Heart right ventricle (tissue), 16 donors: ENCODE data around the gene ACOX3. TPM values are rescaled to one million over a fixed set of nuclear protein-coding genes. Genes with fewer than 3 reads are reported as not detected.

Experiments
- ATAC-seq, 8 donors: fragments of 200-7000 bp; cut with Tn5 transposase; one replicate each; pipeline ENCODE4 v1.9.1; 2020; ENCODE audit warnings: mild to moderate bottlenecking in 8 of 8, moderate library complexity in 8 of 8, moderate number of reproducible peaks in 1 of 8
- DNase-seq, 2 donors: peaks; one replicate each; pipeline ENCODE4 v3.0.0-alpha.2; 2020
- H3K27ac ChIP-seq, 10 donors: fragments of 200-600 bp; sonication (generic) in 2 of 10; one replicate each; pipeline versions ENCODE4 v1.5.0 to v1.8.0; 2020 to 2022; ENCODE audit warnings: mild to moderate bottlenecking in 3 of 10
- H3K27me3 ChIP-seq, 7 donors: fragments of 200-600 bp; one replicate each; pipeline ENCODE4 v1.8.0; 2021 to 2022; ENCODE audit warnings: mild to moderate bottlenecking in 2 of 7
- H3K36me3 ChIP-seq, 9 donors: fragments of 200-600 bp; sonication (generic) in 1 of 9; one replicate each; pipeline versions ENCODE4 v1.5.0 to v1.8.0; 2020 to 2022; ENCODE audit warnings: mild to moderate bottlenecking in 2 of 9
- H3K4me1 ChIP-seq, 9 donors: fragments of 200-600 bp; sonication (generic) in 1 of 9; one replicate each; pipeline versions ENCODE4 v1.5.0 to v1.8.0; 2020 to 2022; ENCODE audit warnings: mild to moderate bottlenecking in 4 of 9
- H3K4me3 ChIP-seq, 10 donors: fragments of 200-600 bp; sonication (generic) in 2 of 10; one replicate each; pipeline versions ENCODE4 v1.5.0 to v1.8.0; 2020 to 2022; ENCODE audit warnings: mild to moderate bottlenecking in 7 of 10, moderate library complexity in 2 of 10
- H3K9me3 ChIP-seq, 11 donors: fragments of 200-600 bp in 10 of 11; sonication (generic) in 2 of 11; one replicate each; pipeline versions ENCODE4 v1.5.0 to v1.8.0; 2013 to 2022; ENCODE audit warnings: mild to moderate bottlenecking in 2 of 11, control low read depth in 1 of 11, moderate library complexity in 1 of 11
- WGBS, 2 donors: extraction: QIAGEN DNeasy Blood & Tissue Kit; methylation state at CpG; one replicate each; pipeline ENCODE4 v1.1.7; 2013; ENCODE audit warnings: inconsistent platforms in 1 of 2; 5-methylcytosine and 5-hydroxymethylcytosine counted together
- intact Hi-C, 10 donors: fragments of 100-400 bp; cut with DNase I; formaldehyde crosslinking; loops; one replicate each; pipeline versions ENCODE4 v1.11.1 to v1.14.2; 2022
- polyA plus RNA-seq, 2 donors: library from polyadenylated mRNA; stranded (reverse); fragments of 200-250 nt; gene quantifications; one replicate each; pipeline ENCODE4 v1.2.3, GENCODE V29; 2013
- total RNA-seq, 10 donors: library from RNA; stranded (reverse); fragmentation: NEBNext Ultra II Directional in 3 of 10; extraction: Animal tissue kit (Norgen Biotek cat#: 25700) in 3 of 10; gene quantifications; one replicate each; pipeline versions ENCODE4 v1.2.1 to v1.2.4, GENCODE V29; 2021 to 2023
- TF ChIP-seq, protein P1 (sequence below), 9 donors: fragments of 200-600 bp; sonication (generic) in 2 of 9; IDR thresholded peaks; one replicate each; pipeline versions ENCODE4 v1.5.0 to v1.8.0; 2021 to 2022; ENCODE audit warnings: antibody characterized with exemption in 9 of 9, mild to moderate bottlenecking in 5 of 9, moderate library complexity in 1 of 9
- donor health status: Arrhythmogenic right ventricular cardiomyopathy.
- donor health status: ischemic (EF 13 %, LVEDD 7.1; RV severe dilation, severe dysfunction).
- donor health status: healthy with polysubstance abuse.
- donor health status: DM: no; HTN: yes; CAD: no.
- donor health status: DM: no; HTN: no; CAD: no.
- donor health status: ischemic (EF 25% LVEDD 6.9; RV normal size, moderate dysfunction).
- donor health status: ischemic (EF 25% LVEDD 5.7; RV mildly dilated, moderate dysfunction).
- donor health status: healthy.
- donor health status: DM: yes; HTN: yes; CAD: no.
- donor health status: Ischemic cardiomyopathy.
- donor health status: ischemic (EF 35%, LVEDD 5.7; RV mildly dilated, moderate dysfunction).
- donor health status: nonischemic (EF 11% LVEDD 7.7; RV severe dilation, severe dysfunction).
- donor health status: DM: yes; HTN: yes; CAD: no.
- donor health status: PGD.
- donor health status: ischemic (EF 29% LVEDD 5.4; RV normal size, mild dysfunction).
- donor health status: nonischemic (EF 23%, LVEDD 6.1; RV moderate dilation, normal function).

ACOX3 gene
- total and polyA plus RNA-seq, 12 donors, result 17.9 to 28.9 (median 25.4) TPM

DNA sequence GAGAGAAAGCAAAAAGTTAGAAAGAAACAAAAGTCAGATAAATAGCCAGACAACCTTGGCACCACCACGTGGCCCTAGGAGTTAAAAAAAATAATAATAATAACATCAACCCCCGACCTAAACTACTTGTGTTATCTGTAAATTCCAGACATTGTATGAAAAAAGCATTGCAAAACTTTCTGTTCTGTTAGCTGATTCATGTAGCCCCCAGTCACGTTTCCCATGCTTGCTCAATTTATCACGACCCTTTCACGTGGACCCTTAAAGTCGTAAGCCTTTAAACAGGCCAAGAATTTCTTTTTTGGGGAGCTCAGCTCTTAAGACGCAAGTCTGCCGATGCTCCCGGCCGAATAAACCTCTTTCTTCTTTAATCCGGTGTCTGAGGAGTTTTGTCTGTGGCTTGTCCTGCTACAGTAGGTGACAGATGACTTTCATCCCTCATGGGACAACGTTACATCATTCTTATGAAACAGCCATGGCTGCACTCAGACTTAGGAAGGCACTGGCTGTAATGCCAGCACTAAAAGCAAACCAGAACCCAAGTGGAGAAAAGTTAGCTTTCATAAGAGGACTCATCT lies 520 bp downstream of the ACOX3 start:
- Histone ChIP-seq H3K27me3 (no peaks in the 10 kb centered on the region), H3K27ac (peak overlapping the region; percentile 88 to 97 (median 94)), H3K9me3 (no peaks in the 10 kb centered on the region), H3K4me1 (peaks cover 29 to 89% (median 74%) of the 10 kb centered on the region in 9 donors), H3K4me3 (peak overlapping the region; percentile 79 to 99 (median 96)), H3K36me3 (peaks cover 0 to 15% (median 0%) of the 10 kb centered on the region in 9 donors)
- TF ChIP-seq, protein P1, sequence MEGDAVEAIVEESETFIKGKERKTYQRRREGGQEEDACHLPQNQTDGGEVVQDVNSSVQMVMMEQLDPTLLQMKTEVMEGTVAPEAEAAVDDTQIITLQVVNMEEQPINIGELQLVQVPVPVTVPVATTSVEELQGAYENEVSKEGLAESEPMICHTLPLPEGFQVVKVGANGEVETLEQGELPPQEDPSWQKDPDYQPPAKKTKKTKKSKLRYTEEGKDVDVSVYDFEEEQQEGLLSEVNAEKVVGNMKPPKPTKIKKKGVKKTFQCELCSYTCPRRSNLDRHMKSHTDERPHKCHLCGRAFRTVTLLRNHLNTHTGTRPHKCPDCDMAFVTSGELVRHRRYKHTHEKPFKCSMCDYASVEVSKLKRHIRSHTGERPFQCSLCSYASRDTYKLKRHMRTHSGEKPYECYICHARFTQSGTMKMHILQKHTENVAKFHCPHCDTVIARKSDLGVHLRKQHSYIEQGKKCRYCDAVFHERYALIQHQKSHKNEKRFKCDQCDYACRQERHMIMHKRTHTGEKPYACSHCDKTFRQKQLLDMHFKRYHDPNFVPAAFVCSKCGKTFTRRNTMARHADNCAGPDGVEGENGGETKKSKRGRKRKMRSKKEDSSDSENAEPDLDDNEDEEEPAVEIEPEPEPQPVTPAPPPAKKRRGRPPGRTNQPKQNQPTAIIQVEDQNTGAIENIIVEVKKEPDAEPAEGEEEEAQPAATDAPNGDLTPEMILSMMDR (IDR thresholded peaks at IDR 0.05), result no peak
- WGBS, 2 donors, result 35 to 37% methylated on average over 12 of the region's 12 CpGs
- DNase-seq (no peak), ATAC-seq (peak; percentile 32 to 67 (median 62))
- intact Hi-C loops, result loop anchor here in 1 of 10 donors (1.0 kb wide), 1 partner anchor 12 kb away; no protein-coding TSS in a partner anchor

DNA sequence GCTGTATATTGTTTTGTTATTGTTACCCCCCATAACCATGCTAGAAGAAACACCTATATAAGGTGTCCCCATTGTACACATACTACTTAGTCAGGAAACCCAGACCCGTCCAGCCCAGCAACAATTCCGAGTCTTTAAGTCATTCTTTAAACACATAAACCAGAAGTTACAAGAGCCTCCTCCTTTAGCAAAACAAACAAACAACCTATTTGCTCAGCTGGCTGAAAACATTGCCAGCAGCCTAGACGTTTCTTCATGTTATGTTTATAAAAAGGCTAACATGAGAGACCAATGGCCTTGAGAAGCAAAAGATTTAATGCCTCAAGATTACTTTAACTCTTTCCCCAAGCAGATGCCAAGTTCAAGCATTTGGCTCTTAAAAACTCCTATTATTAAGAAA lies 1.4 kb downstream of the ACOX3 start:
- Histone ChIP-seq H3K27me3 (no peaks in the 10 kb centered on the region), H3K4me3 (peak overlapping the region in 2 of 10 donors; percentile 99)

DNA sequence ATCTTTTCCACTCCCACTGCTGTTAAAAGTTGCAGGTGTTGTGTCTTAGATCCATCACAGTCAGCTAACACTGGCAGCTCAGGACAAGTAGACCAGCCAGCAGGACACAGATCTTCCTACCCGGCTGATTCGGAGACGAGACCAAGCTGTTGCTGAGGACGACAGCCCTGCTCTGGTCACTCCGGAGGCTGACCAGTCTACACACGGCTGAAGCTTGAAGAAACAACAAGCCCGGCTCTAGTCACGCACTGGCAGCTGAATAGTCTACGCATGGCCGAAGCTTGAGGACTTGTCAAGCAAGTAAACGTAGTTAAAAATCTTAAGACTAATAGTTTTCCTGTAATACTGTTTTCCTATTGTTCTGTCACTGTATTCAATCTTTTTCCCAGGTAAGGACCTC lies 1.8 kb downstream of the ACOX3 start:
- Histone ChIP-seq H3K4me1 (peaks cover 29 to 89% (median 75%) of the 10 kb centered on the region in 9 donors), H3K4me3 (no peak overlapping the region)
- 79 to 85% methylated on average over 11 of the region's 11 CpGs for WGBS, 2 donors

More for the DNA sequence above, 1.4 kb downstream of the ACOX3 start:
- DNase-seq (no peak), ATAC-seq (no peak)
- intact Hi-C loops, result no loop called here
- H3K27ac ChIP-seq, result peak overlapping the region in 7 of 10 donors; percentile 14 to 97 (median 95)
- TF ChIP-seq, protein P1 (IDR thresholded peaks at IDR 0.05), result no peak
- peaks cover 0 to 8% (median 0%) of the 10 kb centered on the region in 9 donors for H3K36me3 ChIP-seq
- WGBS, 2 donors, result 71 to 77% methylated on average over 3 of the region's 3 CpGs
- no peaks in the 10 kb centered on the region for H3K9me3 ChIP-seq
- peaks cover 29 to 92% (median 78%) of the 10 kb centered on the region in 9 donors for H3K4me1 ChIP-seq

DNA sequence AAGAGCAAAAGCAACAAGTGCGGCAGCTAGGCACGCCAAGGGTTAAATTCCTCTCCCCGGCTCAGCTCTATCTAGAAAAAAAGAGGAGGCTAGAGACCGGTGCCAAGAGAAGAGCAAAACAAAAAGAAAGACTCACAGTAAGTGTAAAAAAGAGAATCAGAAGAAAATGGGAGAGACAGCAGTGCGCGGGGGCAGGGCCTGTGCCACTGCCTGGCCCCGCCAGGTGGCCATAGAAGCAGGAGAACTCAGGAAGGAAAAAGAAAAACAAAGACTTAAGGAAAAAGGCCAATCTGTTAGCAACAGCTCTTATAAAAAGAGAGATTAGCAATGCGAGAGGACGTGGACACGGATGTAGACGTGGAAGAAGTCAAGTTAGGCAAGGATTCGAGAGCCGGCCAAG lies 3.2 kb downstream of the ACOX3 start:
- Histone ChIP-seq H3K27me3 (no peaks in the 10 kb centered on the region), H3K27ac (peak overlapping the region; percentile 10 to 96 (median 69)), H3K36me3 (no peaks in the 10 kb centered on the region), H3K4me3 (peak overlapping the region in 6 of 10 donors; percentile 1 to 37 (median 27)), H3K4me1 (peaks cover 28 to 88% (median 66%) of the 10 kb centered on the region in 9 donors), H3K9me3 (no peaks in the 10 kb centered on the region)
- TF ChIP-seq, protein P1 (IDR thresholded peaks at IDR 0.05), result peak in 7 of 9 donors; percentile 9 to 42 (median 23)
- intact Hi-C loops, result no loop called here
- DNase-seq (no peak), ATAC-seq (peak in 1 of 8 donors; percentile 5)
- 19 to 24% methylated on average over 13 of the region's 13 CpGs for WGBS, 2 donors

More for the DNA sequence above, 1.8 kb downstream of the ACOX3 start:
- intact Hi-C loops, result no loop called here
- Histone ChIP-seq H3K27ac (peak overlapping the region in 4 of 10 donors; percentile 14 to 96 (median 70)), H3K9me3 (no peaks in the 10 kb centered on the region), H3K36me3 (peaks cover 0 to 8% (median 0%) of the 10 kb centered on the region in 9 donors), H3K27me3 (no peaks in the 10 kb centered on the region)
- ATAC-seq, result no peak
- DNase-seq, result no peak
- TF ChIP-seq, protein P1 (IDR thresholded peaks at IDR 0.05), result no peak
